GM18519 (cell line): ENCODE measurements around the gene KLRG1.

ENCODE experiments used
- ATAC-seq: cut with Tn5 transposase; IDR thresholded peaks from one replicate; pipeline ENCODE4 v1.9.1; 2021; ENCODE audit warnings: mild to moderate bottlenecking, moderate library complexity; ENCODE audit not compliant: unreplicated experiment, low FRiP score

Gene KLRG1

DNA sequence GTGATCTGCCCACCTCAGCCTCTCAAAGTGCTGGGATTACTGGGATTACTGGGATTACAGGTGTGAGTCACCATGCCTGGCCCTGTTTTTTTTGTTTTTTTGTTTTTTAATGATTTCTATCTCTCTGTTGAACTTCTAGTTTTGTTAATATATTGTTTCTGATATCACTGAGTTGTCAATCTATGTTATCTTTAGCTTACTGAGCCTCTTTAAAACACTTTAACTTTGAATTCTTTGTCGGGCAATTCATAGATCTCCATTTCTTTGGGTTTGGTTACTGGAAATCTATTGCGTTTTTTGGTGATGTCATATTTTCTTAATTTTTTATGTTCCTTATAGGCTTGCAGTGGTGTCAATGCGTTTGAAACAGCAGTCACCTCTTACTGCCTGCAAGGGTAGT lies 9.2 kb upstream of the KLRG1 start:
- ATAC-seq: no peak

DNA sequence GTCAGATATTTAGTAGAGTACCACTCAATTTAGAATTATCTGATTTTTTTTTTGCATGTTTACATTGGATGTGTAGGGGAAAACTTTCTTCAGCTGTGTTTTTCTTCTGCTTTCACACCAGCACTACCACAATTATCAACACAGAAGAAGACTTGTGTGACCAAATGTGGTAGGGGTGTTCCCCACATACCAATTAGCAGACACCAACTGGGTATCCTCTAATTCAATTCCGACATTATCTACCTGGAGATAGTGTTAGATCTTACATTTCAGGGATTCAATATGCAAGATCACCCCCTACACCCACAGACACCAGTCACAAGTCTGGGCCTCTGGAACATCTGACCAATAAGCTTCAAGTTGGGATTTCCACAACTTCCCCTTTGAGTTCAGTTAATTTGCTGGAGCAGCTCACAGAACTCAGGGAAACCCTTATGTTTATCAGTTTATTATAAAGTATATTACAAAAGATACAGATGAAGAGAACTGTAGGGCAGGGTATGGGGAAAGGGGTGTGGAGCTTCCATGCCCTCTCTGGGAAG lies 4.1 kb upstream of the KLRG1 start:
- no peak for ATAC-seq

DNA sequence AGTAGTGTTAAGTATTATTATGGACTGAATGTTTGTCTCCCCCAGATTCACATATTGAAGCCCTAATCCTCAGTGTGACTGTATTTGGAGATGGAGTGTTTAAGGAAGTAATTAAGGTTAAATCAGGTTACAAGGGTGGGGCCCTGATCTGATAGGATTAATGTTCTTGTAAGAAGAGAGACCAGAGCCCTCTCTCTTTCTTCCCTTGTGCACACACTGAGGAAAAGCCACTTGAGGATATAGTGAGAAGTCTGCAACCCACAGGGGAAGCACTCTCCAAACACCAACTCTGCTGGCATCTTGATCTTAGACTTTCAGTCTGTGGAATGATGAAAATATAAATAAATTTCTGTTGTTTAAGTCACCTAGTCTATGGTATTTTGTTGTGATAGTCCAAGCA lies 2.2 kb upstream of the KLRG1 start:
- ATAC-seq: no peak

DNA sequence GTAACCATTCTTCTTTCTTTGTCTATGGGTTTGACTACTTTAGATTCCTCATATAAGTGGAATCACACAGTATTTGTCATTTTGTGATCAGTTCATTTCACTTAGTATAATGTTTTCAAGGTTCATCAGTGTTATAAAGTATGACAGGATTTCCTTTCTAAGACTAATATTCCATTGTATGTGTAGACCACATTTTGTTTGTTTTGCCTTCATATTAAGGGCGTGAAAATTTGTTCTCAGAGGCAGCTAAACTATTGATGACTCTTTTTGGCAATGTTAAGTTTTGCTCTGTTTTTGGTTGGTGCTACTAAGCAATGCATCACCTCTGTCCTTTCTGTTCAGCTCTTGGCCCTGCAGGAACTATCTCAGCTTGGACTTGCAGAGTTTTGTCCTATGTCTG lies 1.7 kb upstream of the KLRG1 start:
- no peak for ATAC-seq

DNA sequence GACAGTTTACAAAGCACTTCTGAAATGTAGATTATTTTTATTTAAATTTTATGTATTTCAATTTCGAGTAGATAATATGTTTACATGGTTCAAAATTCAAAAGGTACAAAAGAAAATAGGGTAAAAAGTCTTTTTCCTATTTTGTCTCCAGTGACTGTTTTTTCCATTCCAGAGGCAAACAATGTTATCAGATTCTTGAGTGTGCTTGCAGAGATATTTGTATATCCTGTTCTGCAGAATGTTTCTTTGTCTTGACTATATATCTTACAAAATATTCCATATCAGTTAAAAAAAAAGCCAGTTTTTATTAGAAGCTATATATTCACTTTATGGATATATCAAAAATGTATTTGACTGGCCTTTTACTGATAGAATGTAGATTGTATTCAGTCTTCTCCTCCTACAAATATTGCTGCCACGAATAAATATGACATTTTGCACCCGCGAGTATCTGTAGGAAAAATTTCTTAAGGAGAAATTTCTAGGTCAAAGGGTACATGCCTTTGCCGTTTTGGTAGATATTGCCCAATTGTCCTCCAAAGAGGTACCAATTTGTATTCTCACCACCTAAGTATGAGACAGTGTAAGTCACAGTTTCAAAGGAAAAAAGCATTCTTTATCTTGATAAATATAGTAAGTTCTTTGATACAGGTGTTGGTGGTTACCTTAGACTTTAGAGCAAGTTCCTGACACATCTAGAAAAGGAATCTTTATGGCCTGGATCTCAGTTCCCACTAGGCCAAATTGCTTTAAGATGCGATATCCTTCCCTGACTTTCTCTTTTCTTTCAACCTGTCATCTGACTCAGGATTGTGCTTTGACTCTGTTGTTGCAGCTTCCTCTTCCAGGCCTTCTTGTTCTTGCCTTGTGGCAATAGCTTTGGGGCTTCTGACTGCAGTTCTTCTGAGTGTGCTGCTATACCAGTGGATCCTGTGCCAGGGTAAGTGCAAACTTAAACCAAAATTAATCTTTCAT lies 2.3 kb downstream of the KLRG1 start:
- ATAC-seq: no peak

DNA sequence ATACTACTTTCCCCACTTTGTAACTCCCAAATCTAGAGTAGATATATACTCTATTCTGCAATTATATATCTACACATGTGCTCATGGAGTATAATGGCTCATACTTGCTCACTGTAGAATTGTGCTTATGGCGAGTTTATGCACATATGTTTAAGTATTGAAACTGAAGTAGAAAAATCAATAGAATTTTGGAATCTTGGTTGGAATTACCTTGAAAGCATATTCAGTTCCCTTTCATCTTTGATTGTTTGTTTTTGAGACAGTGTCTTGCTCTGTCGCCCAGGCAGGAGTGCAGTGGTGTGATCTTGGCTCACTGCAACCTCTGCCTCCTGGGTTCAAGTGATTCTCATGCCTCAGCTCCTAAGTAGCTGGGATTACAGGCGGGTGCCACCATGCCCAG lies 4.5 kb downstream of the KLRG1 start:
- no peak for ATAC-seq

DNA sequence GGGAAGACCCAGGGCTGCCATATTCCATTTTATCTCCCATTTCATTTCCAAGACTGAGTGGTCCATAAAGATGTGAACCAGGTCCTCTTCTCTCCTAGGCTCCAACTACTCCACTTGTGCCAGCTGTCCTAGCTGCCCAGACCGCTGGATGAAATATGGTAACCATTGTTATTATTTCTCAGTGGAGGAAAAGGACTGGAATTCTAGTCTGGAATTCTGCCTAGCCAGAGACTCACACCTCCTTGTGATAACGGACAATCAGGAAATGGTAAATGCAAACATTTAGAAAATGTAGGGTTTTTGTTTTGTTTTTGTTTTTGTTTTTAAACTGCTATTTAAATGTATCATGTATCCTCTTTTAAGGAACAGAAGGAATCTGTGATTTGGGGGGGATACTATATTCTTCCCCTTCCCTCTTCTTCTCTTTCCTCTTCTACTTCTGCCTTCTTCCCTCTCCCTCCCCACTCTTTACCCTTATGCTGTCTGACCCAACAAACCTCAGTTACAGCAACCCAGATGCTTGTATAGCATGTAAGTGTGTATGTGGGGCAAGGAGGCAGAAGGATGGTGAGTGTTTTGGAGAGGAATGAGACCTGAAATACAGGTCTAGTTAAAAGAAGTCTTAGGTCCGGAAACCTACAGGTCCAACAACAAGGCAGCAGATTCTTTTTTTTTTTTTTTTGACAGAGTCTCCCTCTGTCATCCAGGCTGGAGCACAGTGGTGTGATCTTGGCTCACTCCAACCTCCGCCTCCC lies 5.9 kb downstream of the KLRG1 start:
- ATAC-seq: no peak

DNA sequence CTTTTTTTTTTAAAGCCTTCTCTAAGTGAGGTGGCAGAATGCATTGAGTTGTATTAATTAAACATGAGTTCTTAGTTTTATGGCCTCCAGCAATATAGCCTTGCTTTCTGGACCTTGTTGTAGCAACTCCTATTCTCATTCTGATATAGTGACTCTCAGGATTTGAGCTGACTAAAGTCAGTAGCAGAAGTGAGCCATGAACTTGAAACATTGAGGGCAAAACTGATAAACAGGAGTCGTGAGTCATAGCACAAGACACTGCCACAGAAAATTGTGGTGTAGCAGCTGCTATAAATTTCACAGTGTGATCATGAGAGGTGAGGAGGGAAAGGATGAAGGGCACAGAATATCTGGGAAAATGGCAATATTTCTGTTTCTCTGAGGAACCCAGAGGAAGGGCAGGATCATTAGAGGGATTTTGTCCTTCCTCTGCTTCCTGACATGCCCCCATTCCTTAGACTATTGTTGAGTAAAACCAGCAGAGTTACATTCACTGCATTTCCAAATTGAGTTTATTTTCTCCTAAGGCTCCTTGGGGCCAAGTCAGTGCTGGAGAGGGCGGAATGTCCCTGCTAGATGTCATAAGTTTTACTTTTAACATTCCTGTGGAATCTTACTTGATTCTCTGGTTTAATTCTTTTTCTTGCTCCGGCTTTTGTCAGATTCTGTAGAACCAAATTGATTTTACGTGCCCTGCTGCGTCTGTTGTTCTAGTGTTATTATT lies 7.5 kb downstream of the KLRG1 start:
- peak; percentile 96 for ATAC-seq

DNA sequence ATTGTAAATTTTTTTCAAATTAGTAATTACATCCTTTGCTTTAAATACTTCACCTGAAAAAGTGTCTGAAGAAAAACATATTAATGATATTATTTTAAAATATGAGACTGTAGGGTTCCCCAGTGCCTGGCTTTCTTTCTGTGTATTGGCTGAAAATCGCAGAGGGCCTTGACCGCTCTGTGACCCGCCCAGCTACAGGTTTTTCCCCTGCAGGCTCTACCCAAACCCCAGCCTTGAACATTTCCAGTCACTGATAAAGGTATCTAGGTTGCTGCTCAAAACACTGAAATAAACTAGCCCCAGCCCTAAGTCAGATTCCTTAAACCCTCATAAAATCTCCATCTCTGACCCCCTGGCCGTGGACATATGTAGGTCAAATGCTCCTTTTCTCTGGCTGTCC lies 11.9 kb downstream of the KLRG1 start:
- ATAC-seq: no peak

DNA sequence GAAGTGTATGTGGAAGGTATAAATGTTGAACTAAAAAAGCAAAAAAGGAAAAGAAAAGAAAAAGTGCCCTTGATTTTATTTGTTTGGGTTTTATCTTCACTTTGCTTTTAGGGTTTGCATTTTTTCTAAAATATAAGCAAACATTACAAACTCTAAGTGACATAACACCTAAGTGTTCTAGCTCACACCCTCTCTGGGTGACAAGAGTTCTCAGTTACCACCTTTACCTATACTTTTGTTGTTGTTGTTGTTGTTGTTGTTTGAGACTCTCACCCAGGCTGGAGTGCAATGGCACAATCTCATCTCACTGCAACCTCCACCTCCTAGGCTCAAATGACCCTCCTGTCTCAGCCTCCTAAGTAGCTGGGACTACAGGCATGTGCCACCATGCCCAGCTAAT lies 13.0 kb downstream of the KLRG1 start:
- ATAC-seq: no peak

DNA sequence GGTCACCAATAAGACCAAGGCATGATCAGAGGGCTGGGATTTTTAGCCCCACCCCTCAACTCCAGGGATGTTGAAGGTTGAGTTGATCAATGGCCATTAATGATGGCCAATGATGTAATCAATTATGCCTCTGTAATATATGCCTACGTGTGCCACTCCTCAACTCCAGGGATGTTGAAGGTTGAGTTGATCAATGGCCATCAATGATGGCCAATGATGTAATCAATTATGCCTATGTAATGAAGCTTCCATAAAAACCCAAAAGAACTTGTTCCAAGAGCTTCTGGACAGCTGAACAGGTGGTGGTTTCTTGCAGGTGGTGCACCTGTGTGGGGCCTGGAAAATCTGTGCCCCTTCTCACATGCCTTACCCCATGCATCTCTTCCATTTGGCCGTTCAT lies 33.2 kb downstream of the KLRG1 start:
- no peak for ATAC-seq

DNA sequence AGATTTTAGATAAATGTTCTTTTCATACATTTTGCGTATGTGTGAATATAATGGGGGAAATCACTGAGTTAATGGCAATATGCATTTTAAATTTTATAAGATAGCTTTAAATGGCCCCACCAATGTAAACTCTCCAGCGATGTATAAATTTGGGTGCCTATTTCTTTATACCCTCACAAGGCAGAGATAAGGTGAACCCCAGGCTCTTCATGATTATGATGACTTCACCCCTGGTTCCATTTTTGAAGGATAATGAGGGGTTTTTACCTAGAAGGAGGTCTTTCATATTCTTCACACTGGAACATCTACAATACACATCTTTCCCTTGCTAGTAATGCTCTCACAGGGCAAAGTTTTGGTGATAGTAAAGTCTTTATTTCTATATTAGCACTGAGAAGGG lies 35.2 kb downstream of the KLRG1 start:
- no peak for ATAC-seq

DNA sequence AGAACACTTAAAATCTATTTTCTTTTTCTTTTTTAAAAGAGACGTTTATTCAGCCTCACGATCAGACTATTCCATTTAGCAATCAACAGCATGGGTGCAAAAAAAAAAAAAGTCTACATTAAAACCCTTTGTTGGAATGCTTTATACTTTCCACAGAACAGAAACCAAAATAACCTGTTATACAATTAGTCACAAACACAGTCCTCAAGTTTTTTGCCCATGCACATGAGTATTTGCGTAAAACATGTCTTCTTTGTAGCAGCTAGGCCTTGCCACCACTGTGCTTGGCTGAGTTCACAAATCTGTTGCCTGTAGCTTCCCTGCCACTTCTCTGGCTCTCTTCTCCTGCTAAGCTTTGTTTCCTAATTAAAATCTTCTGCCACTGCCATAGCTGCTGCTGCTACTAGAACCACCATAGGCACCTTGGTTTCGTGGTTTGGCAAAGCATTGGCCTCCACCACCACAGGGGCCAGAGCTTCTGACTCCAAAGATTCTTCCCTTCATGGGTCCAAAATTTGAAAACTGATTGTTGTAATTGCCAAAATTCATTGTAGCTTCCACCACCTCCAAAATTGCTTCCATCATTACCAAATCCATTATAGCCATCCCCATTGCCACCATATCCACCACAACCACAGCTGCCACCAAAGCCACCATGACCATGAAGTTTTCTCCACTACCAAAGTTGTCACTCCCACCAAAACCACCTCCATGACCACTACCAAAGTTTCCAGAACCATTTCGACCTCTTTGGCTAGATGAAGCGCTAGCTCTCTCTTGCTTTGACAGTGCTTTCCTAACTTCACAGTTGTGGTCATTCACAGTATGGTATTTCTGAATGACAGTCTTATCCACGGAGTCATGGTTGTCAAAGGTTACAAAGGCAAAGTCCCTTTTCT lies 38.1 kb downstream of the KLRG1 start:
- ATAC-seq: no peak

DNA sequence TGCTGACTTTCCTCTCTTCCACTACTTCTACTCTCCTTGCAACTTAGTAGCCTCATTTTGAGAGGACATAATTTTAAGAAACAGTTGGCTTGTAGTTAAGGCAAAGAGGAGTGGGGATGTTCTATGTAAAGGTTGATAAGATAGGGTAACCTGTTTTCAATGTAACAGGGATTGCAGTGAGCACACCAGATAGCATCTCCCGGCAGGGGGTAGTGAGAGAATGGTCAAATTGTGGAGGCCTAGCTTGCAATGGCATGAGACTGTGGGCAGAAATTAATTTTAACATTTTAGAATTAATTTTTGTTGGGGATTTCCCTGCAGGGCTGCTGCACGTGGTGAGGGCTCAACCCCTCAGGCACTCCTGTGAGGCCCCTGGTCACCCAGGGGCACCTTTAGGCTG lies 41.4 kb downstream of the KLRG1 start:
- ATAC-seq: no peak

DNA sequence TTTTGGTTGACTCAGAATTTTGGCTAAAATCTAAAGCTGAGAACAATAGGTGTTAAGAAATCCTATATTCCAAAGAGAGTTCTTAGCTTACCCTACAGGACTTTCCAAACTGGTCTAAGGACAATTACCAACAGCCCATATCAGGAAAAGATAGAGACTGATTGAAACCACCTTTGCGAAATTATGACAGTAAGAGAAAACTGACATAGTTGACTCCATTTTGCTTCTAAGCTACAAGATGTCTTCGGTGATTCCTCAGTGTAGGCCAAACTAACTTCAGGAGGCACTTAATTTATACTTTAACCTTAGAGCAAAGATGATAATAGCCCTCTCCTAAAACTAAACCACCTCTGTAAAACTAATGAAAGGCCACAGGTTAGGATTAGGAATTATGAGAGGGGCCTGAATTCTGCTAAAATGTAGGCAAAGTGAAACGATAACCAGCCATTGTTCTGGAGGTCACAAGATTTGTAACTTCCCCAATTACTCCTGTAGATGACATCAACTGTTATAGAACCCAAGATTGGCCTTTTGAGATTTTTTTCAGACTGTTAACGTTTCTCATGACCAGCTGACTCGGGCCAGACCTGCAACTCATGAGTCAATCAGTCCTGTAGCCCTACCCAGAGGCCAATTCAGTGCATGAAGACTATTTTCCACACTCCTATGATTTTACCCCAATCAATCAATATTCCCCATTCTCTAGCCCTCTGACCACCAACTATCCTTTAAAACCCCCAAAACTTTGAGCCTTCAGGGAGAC lies 43.0 kb downstream of the KLRG1 start:
- no peak for ATAC-seq

DNA sequence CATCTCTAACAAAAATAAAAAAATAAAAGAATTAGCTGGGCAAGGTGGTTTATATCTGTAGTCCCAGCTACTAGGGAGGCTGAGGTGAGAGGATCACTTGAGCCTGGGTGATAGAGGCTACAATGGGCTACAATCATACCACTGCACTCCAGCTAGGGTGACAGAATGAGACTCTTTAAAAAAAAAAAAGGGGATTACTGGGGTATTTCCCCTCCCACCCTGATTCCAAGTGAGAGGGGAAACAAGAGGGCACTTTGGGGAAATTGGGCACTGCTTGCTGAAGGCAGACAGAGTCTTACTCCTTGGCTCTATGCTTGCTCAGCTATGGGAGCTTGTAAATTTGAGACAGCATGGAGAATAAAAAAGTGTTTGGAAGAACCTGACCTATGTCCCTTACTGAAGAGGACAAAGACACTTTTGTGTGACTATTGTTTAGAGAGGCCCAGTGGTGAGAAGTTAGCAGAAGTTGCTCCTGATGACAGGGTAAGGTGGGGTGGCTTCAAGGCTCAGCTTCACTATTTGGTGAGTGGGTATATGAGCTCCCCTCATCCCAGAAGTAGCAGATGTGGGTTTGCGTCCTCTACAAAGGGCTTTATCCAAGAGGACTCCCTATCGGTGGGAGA lies 44.0 kb downstream of the KLRG1 start:
- no peak for ATAC-seq

DNA sequence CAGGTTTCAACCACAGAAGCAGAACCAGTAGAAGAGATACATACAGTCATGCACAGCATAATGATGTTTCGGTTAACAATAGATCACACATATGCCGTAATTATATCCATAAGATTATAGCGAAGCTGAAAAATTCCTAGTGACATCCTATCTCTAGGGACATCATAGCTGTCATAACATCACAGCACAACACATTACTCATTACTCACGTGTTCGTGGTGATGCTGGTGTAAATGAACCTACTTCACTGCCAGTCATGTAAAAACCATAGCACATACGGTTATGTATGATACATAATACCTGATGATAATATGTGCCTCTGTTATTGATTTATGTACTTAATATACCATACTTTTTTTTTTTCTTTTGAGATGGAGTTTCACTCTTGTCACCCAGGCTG lies 44.7 kb downstream of the KLRG1 start:
- ATAC-seq: no peak

DNA sequence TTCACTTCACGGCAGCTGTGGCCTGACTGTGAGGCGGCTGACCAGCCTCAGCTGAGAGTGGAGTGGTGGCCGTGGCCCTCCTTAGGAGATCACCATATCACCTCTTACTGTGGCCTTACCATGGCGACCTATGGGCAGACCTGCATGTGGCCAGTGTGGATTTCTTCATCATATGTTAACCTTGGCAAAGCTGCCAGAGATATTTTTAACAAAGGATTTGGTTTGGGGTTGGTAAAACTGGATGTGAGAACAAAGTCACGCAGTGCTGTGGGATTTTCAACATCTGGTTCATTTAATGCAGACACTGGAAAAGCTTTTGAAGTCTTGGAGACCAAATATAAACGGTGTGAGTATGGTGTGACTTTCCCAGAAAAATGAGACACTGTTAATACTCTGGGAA lies 46.9 kb downstream of the KLRG1 start:
- ATAC-seq: no peak

DNA sequence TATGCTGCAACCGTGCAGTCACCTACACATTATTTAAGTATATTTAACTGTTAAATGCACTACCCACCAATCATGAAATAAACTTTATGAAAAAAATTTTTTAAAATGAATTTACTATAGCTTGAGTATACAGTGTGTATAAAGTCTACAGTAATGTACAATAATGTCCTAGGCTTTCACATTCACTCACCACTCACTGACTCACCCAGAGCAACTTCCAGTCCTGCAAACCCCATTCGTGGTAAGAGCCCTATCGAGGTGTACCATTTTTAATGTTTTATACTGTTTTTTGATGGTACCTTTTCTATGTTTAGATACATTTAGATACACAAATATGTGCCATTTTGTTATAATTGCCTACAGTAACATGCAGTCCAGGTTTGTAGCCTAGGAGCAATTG lies 48.1 kb downstream of the KLRG1 start:
- no peak for ATAC-seq
